ENCODE data around the gene ATP8A2. TPM values are rescaled to one million over a fixed set of nuclear protein-coding genes. Genes with fewer than 3 reads are reported as not detected.

The ATP8A2 gene
- total RNA-seq, 1 donor from 2014 or later: 3.4 TPM

DNA sequence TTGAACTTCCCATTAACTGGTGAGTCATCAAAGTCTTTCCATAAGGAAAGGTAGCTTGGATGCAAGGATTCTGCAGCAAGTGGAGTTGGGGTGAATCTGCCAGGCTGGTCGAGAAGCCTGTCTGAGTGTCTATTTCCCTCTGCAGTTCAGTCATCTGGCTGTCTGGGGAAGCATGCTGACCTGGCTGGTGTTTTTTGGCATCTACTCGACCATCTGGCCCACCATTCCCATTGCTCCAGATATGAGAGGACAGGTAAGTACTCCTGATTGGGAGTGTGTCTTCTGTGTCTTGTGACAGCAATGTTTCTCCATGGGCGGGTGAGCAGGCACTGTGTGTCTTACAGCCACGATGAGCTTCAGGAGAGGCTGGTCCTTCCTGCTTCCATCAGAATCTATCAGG is 490.4 kb downstream of the ATP8A2 start:
- Mint-ChIP-seq H3K9me3 (no peaks in the 10 kb centered on the region), H3K36me3 (ENCODE audit: low read depth) (no peaks in the 10 kb centered on the region), H3K4me3 (no peak overlapping the region), H3K4me1 (peaks cover 36% of the 10 kb centered on the region), H3K27ac (ENCODE audit: unreplicated experiment) (peak overlapping the region; percentile 30), H3K27me3 (ENCODE audit: low read depth) (no peaks in the 10 kb centered on the region)
- no peak for DNase-seq (ENCODE audit: low read depth, low spot score)
- no peak for TF ChIP-seq CTCF (conservative IDR thresholded peaks at IDR 0.05)

DNA sequence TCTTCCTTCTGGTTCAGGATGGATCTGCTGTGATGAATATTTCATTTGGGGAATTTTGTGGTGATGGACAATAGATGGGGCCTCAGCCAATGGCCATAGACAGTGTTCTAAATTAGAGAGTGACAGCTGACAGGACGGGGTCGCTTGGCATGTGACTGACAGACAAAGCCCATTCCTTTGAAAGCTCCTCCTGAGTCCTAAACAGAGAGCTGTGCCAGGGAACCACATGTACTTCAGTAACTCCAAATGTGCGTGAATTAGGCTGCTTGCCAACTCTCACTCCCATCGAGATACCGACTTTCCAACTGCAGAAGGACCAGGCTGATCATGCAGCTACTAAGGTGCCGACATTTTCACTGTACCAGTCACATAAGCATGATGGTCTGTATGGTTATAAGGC is 492.3 kb downstream of the ATP8A2 start:
- Mint-ChIP-seq H3K36me3 (ENCODE audit: low read depth) (no peaks in the 10 kb centered on the region), H3K27ac (ENCODE audit: unreplicated experiment) (no peak overlapping the region), H3K4me1 (peaks cover 41% of the 10 kb centered on the region), H3K4me3 (no peak overlapping the region), H3K9me3 (no peaks in the 10 kb centered on the region), H3K27me3 (ENCODE audit: low read depth) (no peaks in the 10 kb centered on the region)
- no peak for TF ChIP-seq CTCF (conservative IDR thresholded peaks at IDR 0.05)
- no peak for DNase-seq (ENCODE audit: low read depth, low spot score)

- Mint-ChIP-seq H3K9me3 (no peaks in the 10 kb centered on the region), H3K36me3 (ENCODE audit: low read depth) (no peaks in the 10 kb centered on the region), H3K27me3 (ENCODE audit: low read depth) (no peaks in the 10 kb centered on the region), H3K4me3 (no peak overlapping the region), H3K27ac (ENCODE audit: unreplicated experiment) (no peak overlapping the region), H3K4me1 (peaks cover 46% of the 10 kb centered on the region)
- DNase-seq (ENCODE audit: low read depth, low spot score): no peak
- no peak for TF ChIP-seq CTCF (conservative IDR thresholded peaks at IDR 0.05)
Observed at GRCh38 chr13:25864936-25865335, 493.2 kb downstream of the ATP8A2 start.

GRCh38 chr13:25865391-25865790 is 493.6 kb downstream of the ATP8A2 start:
- no peak for TF ChIP-seq CTCF (conservative IDR thresholded peaks at IDR 0.05)
- Mint-ChIP-seq H3K36me3 (ENCODE audit: low read depth) (no peaks in the 10 kb centered on the region), H3K4me3 (no peak overlapping the region), H3K9me3 (no peaks in the 10 kb centered on the region), H3K27ac (ENCODE audit: unreplicated experiment) (peak overlapping the region; percentile 16), H3K4me1 (peaks cover 46% of the 10 kb centered on the region), H3K27me3 (ENCODE audit: low read depth) (no peaks in the 10 kb centered on the region)
- no peak for DNase-seq (ENCODE audit: low read depth, low spot score)

- H3K4me3 Mint-ChIP-seq: no peak overlapping the region
- H3K4me1 Mint-ChIP-seq: peaks cover 45% of the 10 kb centered on the region
- no peak for DNase-seq (ENCODE audit: low read depth, low spot score)
- no peak overlapping the region for H3K27ac Mint-ChIP-seq (ENCODE audit: unreplicated experiment)
- no peak for TF ChIP-seq CTCF (conservative IDR thresholded peaks at IDR 0.05)
- no peaks in the 10 kb centered on the region for H3K36me3 Mint-ChIP-seq (ENCODE audit: low read depth)
- no peaks in the 10 kb centered on the region for H3K9me3 Mint-ChIP-seq
- no peaks in the 10 kb centered on the region for H3K27me3 Mint-ChIP-seq (ENCODE audit: low read depth)
Observed at GRCh38 chr13:25867038-25867437, 495.3 kb downstream of the ATP8A2 start.

GRCh38 chr13:25868490-25868889 is 496.7 kb downstream of the ATP8A2 start:
- Mint-ChIP-seq H3K27ac (ENCODE audit: unreplicated experiment) (no peak overlapping the region), H3K27me3 (ENCODE audit: low read depth) (no peaks in the 10 kb centered on the region), H3K4me3 (no peak overlapping the region), H3K9me3 (no peaks in the 10 kb centered on the region), H3K4me1 (peaks cover 53% of the 10 kb centered on the region), H3K36me3 (ENCODE audit: low read depth) (no peaks in the 10 kb centered on the region)
- no peak for DNase-seq (ENCODE audit: low read depth, low spot score)
- no peak for TF ChIP-seq CTCF (conservative IDR thresholded peaks at IDR 0.05)
